Activated T-cell treated with anti-CD3 and anti-CD28 coated beads for 24 hours (primary cell): ENCODE results near the gene CADM2.
"Not testable (repeated sequence)": the region's sequence is repeated elsewhere in the genome, so short reads cannot be mapped to it uniquely, and the experiment has no call there.

ENCODE experiments used
- DNase-seq: peaks from one replicate; pipeline ENCODE4 v3.0.0-alpha.2; 2020; ENCODE audit warnings: low read depth

Gene CADM2

DNA sequence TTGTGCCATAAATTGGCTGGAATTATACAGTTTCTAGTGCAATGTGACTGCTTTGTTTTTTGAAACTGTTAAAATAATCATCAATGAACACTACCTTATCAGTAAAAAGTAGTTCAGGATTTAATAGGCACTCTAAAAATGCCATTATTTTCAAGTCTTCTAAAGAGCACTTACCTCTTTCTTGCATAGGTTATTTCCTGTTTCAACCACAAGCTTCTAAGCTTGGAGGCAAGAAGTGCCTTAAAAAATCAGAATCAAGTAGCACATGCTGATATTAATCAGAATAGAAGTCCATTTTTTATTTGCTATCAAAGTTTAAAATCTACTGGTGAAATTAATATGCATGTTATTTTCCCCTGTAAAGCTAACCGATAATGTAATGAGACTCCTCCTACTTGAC, 991.6 kb downstream of the CADM2 start:
- no peak for DNase-seq

DNA sequence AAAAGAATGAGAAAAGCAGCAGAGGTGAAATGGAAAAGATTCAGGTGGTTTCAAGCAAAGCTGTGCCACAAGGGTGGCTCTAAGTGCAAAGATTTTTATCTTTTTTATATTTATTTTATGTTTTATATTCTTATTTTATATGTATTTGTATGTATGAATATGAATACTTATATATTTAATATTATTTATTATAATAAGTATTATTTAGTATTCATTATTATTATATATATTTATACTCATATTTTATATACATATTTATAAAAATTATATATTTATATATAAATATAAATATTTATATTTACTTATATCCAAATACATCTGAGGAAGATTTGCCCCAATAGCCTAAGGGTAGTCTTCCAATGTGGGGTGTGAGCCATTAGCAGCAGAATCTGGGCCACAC, 1002.0 kb downstream of the CADM2 start:
- no peak for DNase-seq

DNA sequence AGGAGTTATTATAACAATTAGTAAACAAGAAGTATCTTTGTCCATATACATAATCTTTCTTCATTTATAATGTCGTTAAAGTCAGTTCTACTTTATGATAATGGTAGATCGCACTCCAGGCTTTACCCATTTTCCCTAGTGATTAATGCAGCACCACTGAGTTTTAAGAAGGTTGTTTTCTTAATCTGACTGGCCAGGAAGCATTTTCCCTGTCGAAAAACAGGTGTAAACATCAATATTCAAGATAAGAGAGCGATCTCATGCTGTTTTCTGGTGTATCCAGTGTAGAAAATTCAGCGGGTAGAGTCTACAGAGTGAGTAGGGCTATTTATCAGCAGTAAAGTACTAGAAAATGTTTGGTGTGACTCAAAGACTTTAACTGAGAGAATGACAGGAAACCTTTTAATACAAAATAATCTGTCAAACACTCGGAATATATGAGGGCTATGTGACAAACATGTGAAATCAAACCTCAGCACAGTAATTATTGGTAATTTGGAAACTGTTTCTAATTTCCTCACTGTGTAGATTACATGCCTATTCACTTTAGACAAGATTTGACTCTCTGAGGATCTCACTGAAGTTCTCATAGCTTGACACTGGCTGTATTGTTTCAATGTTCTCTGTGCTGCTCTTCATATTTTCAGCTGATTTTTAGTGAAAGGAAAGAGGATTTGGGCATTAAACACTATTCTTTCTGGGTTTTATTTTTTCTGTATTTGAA, 1019.0 kb downstream of the CADM2 start:
- no peak for DNase-seq

DNA sequence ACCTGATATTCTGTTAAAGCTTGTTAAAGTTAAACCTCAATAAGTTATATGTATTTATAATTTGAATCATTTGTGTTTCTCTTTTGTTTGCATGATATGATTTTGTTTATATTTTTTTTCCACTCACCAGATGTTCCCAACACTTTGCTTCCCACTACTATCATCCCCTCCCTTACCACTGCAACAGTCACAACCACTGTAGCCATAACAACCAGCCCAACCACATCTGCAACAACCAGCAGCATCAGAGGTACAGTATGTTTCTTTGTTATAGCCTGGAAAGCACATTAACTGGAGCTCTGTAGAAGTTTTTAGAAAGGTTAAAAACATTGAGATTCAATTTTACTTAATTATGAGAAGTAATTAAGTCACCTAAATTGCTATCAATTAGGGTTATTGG, 1020.2 kb downstream of the CADM2 start:
- DNase-seq: no peak

DNA sequence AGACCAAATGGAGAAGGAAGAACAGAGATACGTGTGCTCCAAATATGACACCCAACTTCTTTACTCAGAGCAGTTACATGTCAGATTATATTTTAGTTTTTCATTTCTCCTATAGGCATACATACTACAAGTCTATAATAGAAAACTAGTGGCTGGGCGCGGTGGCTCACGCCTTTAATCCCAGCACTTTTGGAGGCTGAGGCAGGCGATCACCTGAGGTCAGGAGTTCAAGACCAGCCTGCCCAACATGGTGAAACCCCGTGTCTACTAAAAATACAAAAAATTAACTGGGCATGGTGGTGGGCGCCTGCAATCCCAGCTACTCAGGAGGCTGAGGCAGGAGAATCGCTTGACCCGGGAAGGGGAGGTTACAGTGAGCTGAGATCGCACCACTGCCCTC, 1030.8 kb downstream of the CADM2 start:
- DNase-seq: not testable (repeated sequence)

DNA sequence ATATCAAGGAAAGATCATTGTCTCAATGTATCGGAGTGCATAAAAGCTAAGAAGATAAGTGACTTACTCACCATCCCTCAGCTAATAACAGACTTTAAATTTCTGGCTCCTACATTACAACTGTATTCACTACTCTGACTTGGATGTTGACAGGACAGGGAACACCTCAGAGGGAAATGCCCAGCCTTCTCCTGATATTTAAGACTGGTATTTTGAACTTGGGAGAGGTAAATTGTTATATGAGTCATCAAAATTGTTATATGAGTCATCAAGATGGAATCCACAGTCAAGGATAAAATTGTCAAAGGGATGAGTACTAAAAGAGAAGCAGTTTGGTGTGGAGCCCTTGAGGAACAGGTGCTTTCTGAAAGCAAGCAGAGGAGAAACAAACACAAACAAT, 1070.8 kb downstream of the CADM2 start:
- DNase-seq: no peak

DNA sequence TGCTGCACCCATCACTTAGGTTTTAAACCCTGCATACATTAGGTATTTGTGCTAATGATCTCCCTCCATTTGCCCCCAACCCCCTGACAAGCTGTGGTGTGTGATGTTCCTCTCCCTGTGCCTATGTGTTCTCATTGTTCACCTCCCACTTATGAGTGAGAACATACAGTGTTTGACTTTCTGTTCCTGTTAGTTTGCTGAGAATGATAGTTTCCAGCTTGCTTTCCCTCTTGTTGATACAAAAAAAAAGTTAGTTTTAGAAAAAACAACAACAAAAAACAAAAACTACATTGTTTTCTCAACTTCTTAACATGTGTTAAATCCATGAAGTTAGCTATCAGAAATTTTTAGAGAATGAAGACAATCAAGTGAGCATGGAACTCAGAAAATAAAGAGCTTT, 1079.1 kb downstream of the CADM2 start:
- DNase-seq: no peak

DNA sequence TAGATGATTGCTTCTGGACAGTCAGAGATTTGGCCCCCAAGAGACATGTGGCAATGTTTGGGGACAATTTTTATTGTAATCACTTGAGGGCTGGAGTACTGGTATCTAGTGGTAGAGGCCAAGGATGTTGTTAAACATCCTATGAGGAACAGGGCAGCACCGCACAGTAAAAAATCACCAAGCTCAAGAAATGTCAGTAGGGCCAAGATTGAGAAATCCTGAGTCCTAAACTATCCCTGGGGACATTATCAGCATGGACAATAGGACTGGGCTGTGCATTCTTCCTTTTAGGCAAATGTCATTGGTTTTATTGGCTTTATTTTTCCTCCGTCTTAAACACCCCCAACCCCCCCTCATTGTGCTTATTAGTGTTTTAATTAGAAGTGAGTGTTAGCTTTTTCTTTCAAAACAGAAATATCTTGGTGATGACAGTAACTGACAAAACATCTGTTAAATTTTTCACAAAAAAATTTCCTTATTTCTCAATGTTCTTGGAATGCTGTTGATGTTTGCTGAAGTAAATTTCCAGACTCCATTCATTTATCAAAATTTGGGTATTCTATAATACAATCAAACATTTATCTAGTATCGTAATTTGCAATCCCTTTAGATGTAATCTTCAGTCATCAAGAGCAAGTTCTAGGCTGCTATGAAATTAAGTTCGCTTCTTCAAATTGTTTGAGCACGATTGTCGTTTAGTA, 1087.8 kb downstream of the CADM2 start:
- no peak for DNase-seq

DNA sequence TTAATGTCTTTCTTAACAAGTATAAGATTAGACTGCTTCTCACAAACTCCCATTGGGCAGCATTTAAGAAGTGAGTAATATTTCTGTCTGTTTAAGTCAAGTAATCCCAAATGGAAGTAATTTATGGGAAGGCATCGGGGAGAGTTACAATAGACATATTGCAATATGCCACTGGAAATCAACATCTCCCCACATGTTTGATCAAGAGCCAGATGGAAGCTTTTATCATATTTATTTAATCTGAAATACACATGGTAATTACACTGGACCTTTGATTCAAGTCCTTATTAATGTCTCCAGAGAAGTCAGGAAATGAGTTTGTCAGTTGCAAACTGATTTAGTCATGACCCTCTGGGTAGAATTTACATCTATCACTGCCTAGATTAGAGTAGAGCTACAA, 1088.4 kb downstream of the CADM2 start:
- DNase-seq: no peak

DNA sequence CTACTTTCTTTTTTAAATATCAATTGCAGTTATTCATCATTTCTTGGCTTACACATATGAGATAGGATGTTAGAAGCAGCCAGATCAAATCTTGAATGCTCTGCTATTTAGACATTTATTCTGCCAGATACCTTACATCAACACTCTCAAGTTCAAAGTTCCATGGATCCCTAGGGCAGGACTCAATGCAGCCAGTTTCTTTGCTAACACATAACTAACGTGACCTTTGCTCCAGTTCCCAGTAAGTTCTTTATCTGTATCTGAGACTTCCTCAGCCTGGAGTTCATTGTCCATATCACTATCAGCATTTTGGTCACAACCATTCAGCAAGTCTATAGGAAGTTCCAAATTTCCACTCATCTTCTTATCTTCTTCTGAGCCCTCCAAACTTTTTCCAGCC, 1092.3 kb downstream of the CADM2 start:
- no peak for DNase-seq

DNA sequence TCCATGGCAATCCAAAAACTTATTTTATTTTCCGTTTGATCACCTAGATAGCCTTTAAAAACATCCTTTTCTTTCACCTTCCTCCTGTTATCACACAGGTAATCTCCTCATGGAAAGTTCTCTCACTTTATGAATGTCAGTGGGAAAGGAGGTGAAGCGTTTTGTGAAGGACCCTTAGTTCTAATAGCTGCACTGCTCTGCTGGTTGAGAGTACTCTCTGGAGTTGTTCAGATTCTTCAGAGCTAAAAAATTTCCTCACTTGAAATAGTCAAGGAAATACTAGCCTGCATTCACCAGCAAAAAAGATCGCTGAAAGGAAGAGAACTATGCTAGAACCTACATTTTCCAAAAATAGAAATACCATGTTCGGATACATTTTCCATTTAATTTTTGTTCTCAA, 1097.2 kb downstream of the CADM2 start:
- DNase-seq: no peak

DNA sequence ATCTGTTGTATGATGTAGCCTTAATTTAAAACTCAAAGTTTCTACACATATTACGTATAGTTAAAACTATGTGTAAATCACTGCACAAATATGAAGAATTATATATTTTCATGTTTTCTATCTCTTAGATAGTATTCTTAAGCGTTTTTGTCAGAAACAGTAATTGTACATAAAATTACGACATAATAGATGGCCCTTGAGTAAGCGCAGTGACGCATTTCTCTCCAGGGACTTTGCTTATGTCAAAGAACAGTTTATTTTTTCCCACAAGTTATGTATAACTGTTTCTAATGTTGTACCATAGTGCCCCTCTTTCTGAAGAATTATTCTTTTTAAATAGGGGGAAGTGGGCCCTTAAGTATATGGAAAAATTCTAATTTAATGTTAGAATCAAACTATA, 1098.2 kb downstream of the CADM2 start:
- DNase-seq: no peak

DNA sequence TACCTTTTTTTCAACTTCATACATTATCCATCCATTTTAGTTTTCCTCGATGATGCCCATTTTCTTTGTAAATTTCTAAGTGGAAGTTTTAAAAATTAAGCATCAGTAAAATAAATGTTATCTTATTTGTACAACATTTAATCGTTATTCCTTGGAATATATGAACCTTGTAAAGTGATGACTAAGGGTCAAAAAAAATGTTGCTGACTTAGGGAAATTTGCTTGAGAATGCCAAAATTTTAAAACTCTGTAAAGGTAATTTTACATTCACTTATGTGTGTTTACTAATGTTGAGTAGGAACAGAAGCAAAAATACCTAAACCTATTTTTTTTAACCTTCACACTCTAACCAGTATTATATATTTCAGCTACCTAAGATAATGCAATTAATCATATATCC, 1115.0 kb downstream of the CADM2 start:
- DNase-seq: no peak

DNA sequence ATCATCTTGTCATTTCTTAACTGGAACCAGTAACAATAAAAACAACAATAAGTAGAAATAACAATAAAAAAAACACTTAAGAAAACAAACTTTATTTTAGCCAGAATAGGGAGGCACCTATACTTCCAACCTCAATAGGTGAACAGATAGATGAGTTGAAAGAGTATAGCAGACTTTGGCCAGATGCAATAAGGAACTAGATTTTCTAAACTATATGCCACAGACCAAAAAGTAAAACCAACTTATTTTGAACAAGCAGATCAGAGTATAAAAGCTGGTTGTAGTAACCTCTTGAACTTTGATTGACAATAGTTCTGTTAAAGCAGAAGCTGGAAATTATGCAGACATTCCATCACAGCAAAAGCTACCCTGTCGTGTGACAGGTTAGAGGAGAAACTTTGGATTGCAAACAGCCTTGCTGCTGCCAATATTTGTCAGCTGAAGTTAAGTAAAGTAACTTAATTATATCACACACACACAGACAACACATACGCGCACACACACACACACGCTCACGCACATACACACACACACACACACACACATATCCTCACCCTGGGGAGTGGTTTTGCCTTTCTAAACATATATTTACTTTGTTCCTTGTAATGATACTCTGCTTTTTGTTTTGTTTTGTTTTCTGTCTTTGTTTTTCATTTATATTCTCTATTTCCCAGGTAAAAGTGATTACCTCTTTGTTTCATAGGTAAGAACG, 1128.5 kb downstream of the CADM2 start:
- DNase-seq: no peak

DNA sequence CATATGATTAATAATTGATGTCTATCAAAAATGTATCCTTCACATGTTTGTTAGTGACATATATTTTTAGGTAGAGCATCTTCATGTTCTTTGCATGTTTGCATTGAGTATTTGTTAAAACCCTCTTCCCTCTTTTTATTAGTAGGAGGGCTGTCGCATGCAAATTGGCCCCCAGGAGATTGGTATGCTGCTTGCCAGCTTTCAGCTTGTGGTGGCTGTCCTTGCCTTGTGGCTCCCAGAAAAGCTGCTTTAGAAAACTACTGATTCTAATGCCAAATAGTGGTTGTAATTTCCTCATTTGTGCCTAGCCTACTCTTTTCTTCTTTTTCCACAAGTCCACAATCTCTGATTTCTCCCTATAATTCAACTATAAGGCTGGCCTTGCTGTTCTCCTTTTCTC, 1145.4 kb downstream of the CADM2 start:
- no peak for DNase-seq

DNA sequence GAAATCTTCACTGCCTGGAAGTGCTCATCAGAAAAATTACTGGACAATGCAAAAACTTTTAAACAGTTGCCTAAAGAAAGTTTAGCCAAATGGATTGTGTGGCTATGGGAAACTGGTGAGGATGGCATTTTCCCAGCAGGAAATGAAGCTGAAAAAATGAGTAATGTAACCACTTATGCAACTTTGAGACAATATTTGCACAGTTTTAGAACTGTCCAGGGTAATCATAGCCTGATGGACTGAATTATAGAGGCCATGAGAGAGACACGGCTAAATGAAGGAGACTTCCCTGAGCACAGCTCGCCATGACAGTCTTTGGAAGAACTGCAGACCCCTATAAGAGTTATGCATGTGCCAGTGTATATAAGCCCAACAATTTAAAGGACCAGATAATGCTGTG, 1150.6 kb downstream of the CADM2 start:
- no peak for DNase-seq
